Prostate gland (tissue), 2 donors: ENCODE data around the gene RETSAT. TPM values are rescaled to one million over a fixed set of nuclear protein-coding genes. Genes with fewer than 3 reads are reported as not detected.

Experiments
- DNase-seq: peaks from one replicate; pipeline ENCODE4 v3.0.0-alpha.2; 2019; ENCODE audit warnings: low spot score
- H3K27ac ChIP-seq, 2 donors: fragments of 200-600 bp; sonication (generic); 2 replicates each; pipeline ENCODE4 v1.5.1; 2017 to 2019
- H3K27me3 ChIP-seq: fragments of 200-600 bp; sonication (generic); replicated peaks from 2 replicates; pipeline ENCODE4 v1.5.1; 2019; ENCODE audit not compliant: insufficient read depth
- H3K36me3 ChIP-seq, 2 donors: fragments of 200-600 bp; sonication (generic); 1 replicate in 1 of 2; 2 replicates in 1 of 2; pipeline versions ENCODE4 v1.5.1 to v1.8.1; 2017 to 2019
- H3K4me1 ChIP-seq: fragments of 200-600 bp; sonication (generic); replicated peaks from 2 replicates; pipeline ENCODE4 v1.5.1; 2019
- H3K4me3 ChIP-seq, 2 donors: fragments of 200-600 bp; sonication (generic); 2 replicates each; pipeline ENCODE4 v1.5.1; 2017 to 2019
- H3K9me3 ChIP-seq: fragments of 200-600 bp; sonication (generic); 2 replicates; pipeline ENCODE4 v1.5.1; 2017
- POLR2A ChIP-seq: fragments of 450-650 bp; IDR thresholded peaks from one replicate; pipeline ENCODE4 v1.6.1; 2016; ENCODE audit warnings: antibody characterized with exemption, mild to moderate bottlenecking
- POLR2AphosphoS5 ChIP-seq: sonication (generic); formaldehyde crosslinking; IDR thresholded peaks from one replicate; pipeline ENCODE4 v1.6.1; 2017; ENCODE audit warnings: antibody characterized with exemption
- WGBS: methylation state at CpG from one replicate; pipeline ENCODE4 v1.1.5; 2018; 5-methylcytosine and 5-hydroxymethylcytosine counted together
- intact Hi-C: fragments of 100-400 bp; cut with DNase I; formaldehyde crosslinking; loops from one replicate; pipeline ENCODE4 v1.14.2; 2022
- small RNA-seq, 2 donors: library from RNA; depleted of rRNA; stranded (forward); fragments of <200 nt; gene quantifications; one replicate each; pipeline ENCODE3, GENCODE V24; 2016
- total RNA-seq, 2 donors: library from RNA; depleted of rRNA; stranded (reverse); fragments of >200 nt; gene quantifications; one replicate each; pipeline ENCODE4 v1.1.0, GENCODE V29; 2016
- TF ChIP-seq, protein P1 (sequence below), 4 experiments: fragments of 200-600 bp in 2 of 4; fragments of 450-650 bp in 2 of 4; sonication (generic) in 2 of 4; IDR thresholded peaks; 1 replicate in 3 of 4; 2 replicates in 1 of 4; pipeline ENCODE4 v1.5.1; 2016 to 2019; ENCODE audit warnings: antibody characterized with exemption in 4 of 4, mild to moderate bottlenecking in 2 of 4, moderate library complexity in 2 of 4

The RETSAT gene
- total RNA-seq, 2 donors from 2014 or later = 51.1 to 72.6 TPM

GRCh38 chr2:85308201-85308600 is 46.1 kb downstream of the RETSAT start:
- no peak for DNase-seq
- whole genome bisulfite sequencing = 82% methylated on average over 6 of the region's 6 CpGs
- TF ChIP-seq, protein P1, sequence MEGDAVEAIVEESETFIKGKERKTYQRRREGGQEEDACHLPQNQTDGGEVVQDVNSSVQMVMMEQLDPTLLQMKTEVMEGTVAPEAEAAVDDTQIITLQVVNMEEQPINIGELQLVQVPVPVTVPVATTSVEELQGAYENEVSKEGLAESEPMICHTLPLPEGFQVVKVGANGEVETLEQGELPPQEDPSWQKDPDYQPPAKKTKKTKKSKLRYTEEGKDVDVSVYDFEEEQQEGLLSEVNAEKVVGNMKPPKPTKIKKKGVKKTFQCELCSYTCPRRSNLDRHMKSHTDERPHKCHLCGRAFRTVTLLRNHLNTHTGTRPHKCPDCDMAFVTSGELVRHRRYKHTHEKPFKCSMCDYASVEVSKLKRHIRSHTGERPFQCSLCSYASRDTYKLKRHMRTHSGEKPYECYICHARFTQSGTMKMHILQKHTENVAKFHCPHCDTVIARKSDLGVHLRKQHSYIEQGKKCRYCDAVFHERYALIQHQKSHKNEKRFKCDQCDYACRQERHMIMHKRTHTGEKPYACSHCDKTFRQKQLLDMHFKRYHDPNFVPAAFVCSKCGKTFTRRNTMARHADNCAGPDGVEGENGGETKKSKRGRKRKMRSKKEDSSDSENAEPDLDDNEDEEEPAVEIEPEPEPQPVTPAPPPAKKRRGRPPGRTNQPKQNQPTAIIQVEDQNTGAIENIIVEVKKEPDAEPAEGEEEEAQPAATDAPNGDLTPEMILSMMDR (IDR thresholded peaks at IDR 0.05) = no peak
- TF ChIP-seq POLR2AphosphoS5 (no peak), POLR2A (no peak)
- H3K27ac ChIP-seq = no peak overlapping the region
- no peaks in the 10 kb centered on the region for H3K36me3 ChIP-seq
- no peak overlapping the region for H3K4me3 ChIP-seq
- H3K4me1 ChIP-seq = no peaks in the 10 kb centered on the region
- H3K27me3 ChIP-seq = no peaks in the 10 kb centered on the region
- H3K9me3 ChIP-seq = no peaks in the 10 kb centered on the region
- intact Hi-C loops = no loop called here

DNA sequence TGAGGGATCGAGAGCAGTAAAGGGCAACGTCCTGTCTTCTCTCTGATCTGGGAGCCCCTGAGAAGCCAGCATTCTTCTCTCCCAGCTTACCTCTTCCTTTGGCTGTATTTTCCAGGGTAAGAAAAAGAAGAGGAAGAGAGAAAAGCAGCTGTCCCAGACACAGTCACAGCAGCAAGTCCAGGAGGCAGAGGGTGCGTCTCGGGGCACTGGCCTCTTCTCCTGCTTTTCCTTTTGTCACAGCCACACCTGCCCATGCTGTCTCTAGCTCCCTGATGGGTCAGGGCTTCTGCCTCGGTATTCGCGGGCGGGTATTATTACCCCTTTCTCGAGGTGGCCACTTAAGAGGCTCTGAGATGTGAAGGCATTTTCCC is 46.8 kb downstream of the RETSAT start:
- no peak for DNase-seq

DNA sequence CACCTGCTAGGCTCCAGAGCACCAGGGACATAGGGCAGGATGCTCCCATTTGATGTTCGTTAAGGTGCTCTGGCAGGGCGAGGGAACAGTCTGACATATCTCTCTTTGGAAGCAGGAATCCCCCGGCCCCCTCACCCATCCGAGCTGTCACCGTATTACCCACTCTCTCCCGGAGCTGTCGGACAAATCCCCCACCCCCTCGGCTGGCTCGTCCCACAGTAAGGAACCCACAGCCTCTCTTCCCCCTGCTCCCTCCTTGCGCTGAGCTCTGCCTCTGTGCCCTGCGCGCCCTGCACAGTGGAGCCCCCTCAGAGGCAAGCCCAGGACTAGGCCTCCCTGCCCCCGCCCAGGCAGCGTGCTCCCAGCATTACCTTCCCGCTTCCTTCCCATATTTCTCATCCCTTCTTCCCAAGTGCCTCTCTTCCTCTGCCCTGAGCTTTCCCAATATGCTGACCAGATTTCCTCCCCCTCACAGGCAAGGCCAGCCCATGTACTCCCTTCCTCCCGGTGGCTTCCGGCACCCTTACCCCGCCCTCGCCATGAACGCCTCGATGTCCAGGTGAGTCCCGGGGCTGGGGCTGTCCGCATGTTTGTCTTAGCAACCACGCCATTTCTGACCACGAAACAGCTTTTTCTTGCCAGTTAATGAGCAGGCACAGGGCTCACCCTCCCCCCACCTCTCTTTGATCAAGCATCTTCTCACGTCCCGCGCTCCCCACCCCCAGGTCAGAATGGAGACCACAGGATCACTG is 50.4 kb downstream of the RETSAT start:
- no peak for DNase-seq
- Histone ChIP-seq H3K4me3 (no peak overlapping the region), H3K27ac (no peak overlapping the region), H3K36me3 (no peaks in the 10 kb centered on the region), H3K9me3 (no peaks in the 10 kb centered on the region), H3K27me3 (no peaks in the 10 kb centered on the region), H3K4me1 (no peaks in the 10 kb centered on the region)
- intact Hi-C loops = no loop called here
- 89% methylated on average over 28 of the region's 28 CpGs for WGBS
- TF ChIP-seq POLR2AphosphoS5 = no peak
- no peak for TF ChIP-seq POLR2A
- TF ChIP-seq, protein P1 (IDR thresholded peaks at IDR 0.05) = no peak

More for the DNA sequence above, 46.8 kb downstream of the RETSAT start:
- Histone ChIP-seq H3K36me3 (no peaks in the 10 kb centered on the region), H3K4me1 (no peaks in the 10 kb centered on the region), H3K27me3 (no peaks in the 10 kb centered on the region), H3K9me3 (no peaks in the 10 kb centered on the region), H3K4me3 (no peak overlapping the region), H3K27ac (no peak overlapping the region)
- TF ChIP-seq, protein P1 (IDR thresholded peaks at IDR 0.05) = no peak
- TF ChIP-seq POLR2A = no peak
- no peak for TF ChIP-seq POLR2AphosphoS5
- 85% methylated on average over 9 of the region's 9 CpGs for WGBS
- intact Hi-C loops = no loop called here

DNA sequence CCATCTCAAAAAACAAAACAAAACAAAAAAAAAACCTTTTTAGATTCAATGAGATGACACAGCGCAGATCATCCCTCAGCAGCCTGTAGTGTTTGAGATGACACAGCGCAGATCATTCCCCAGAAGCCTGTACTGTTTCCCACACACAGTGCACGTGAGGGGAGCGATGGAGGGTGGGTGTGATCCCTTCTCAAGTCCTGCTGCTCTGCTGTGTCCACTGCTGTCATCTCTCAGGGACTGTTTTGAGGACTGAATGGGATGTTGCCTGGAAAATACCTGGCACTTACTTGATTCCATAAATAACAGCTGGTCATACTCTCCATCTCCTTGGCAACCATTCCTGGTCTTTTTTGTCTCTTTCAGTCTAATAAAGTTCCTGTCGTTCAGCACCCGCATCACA is 52.2 kb downstream of the RETSAT start:
- Histone ChIP-seq H3K4me1 (no peaks in the 10 kb centered on the region), H3K4me3 (no peak overlapping the region), H3K27ac (no peak overlapping the region), H3K9me3 (no peaks in the 10 kb centered on the region), H3K36me3 (no peaks in the 10 kb centered on the region), H3K27me3 (no peaks in the 10 kb centered on the region)
- TF ChIP-seq, protein P1 (IDR thresholded peaks at IDR 0.05) = no peak
- no peak for TF ChIP-seq POLR2A
- intact Hi-C loops = no loop called here
- DNase-seq = no peak
- WGBS = 71% methylated on average over 6 of the region's 6 CpGs

Small RNAs within 50 kb of the gene (small RNA-seq; reads per million reads assigned to genes)
- gene AC062037.1 = 0 reads per million in 2 donors
- gene AC062037.2 = 0 reads per million in 2 donors
- 0 reads per million in 2 donors for gene RF00019
- gene RN7SL113P = 0 reads per million in 2 donors

Other genes starting within 250 kb of the RETSAT start
- 1 to 10 TPM; 2.6 to 7.0 TPM for gene TCF7L1, start 221.1 kb downstream of the RETSAT start, total RNA-seq
- gene TGOLN2, start 26.5 kb downstream of the RETSAT start, total RNA-seq = 100 to 1,000 TPM; 140 to 165 TPM
- 10 to 100 TPM; 31.6 to 32.1 TPM for gene ELMOD3, start 241 bp upstream of the RETSAT start, total RNA-seq
- gene CAPG, start 55.8 kb upstream of the RETSAT start, total RNA-seq = 10 to 100 TPM; 80.7 to 96.1 TPM
- gene SH2D6, start 64.2 kb upstream of the RETSAT start, total RNA-seq = 1 to 10 TPM in 1 of 2 donors, under 1 TPM in 1; 0.23 to 1.8 TPM
- 100 to 1,000 TPM; 103 to 134 TPM for gene MAT2A, start 184.6 kb upstream of the RETSAT start, total RNA-seq
- gene GGCX, start 207.0 kb upstream of the RETSAT start, total RNA-seq = 10 to 100 TPM; 17.8 to 52.7 TPM
- 100 to 1,000 TPM in 1 of 2 donors, 10 to 100 TPM in 1; 44.4 to 108 TPM for gene VAMP8, start 223.1 kb upstream of the RETSAT start, total RNA-seq
- gene VAMP5, start 229.9 kb upstream of the RETSAT start, total RNA-seq = 10 to 100 TPM in 1 of 2 donors, 1 to 10 TPM in 1; 8.4 to 27.0 TPM
- 100 to 1,000 TPM; 161 to 201 TPM for gene RNF181, start 241.2 kb upstream of the RETSAT start, total RNA-seq
- gene TMEM150A, start 248.2 kb upstream of the RETSAT start, total RNA-seq = 10 to 100 TPM; 17.4 to 32.3 TPM